C4-2B (cell line): ENCODE data around the gene EPHA1.

ENCODE experiments used
- H3K27ac ChIP-seq: fragments of 450-650 bp; 2 replicates; pipeline ENCODE4 v1.5.1; 2017
- ZFX ChIP-seq: fragments of 450-650 bp; IDR thresholded peaks from 2 replicates; pipeline ENCODE4 v1.6.1; 2017
- TF ChIP-seq, protein P1 (sequence below): fragments of 450-650 bp; conservative IDR thresholded peaks from 2 replicates; pipeline ENCODE4 v1.5.1; 2017; ENCODE audit warnings: mild to moderate bottlenecking

The EPHA1 gene

DNA sequence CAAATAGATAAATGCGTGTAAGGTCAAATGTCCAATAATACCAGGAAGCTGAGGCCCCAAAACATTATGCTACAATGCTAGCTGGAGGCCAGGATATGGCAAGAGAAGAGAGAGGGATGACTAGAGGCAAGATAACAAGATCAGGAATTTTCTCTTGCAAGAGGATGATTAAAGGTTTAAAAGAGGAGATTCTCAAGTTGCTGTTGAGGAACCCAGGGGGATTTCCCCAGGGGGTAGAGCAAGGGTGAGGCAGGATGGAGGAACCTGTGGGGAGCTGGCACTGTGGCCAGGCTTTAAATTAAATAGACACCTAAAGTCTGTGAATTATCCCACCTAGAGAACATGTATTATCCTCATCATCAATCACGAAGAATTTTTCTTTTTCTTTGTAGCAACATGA, 31.2 kb upstream of the EPHA1 start:
- no peak for TF ChIP-seq ZFX
- TF ChIP-seq, protein P1, sequence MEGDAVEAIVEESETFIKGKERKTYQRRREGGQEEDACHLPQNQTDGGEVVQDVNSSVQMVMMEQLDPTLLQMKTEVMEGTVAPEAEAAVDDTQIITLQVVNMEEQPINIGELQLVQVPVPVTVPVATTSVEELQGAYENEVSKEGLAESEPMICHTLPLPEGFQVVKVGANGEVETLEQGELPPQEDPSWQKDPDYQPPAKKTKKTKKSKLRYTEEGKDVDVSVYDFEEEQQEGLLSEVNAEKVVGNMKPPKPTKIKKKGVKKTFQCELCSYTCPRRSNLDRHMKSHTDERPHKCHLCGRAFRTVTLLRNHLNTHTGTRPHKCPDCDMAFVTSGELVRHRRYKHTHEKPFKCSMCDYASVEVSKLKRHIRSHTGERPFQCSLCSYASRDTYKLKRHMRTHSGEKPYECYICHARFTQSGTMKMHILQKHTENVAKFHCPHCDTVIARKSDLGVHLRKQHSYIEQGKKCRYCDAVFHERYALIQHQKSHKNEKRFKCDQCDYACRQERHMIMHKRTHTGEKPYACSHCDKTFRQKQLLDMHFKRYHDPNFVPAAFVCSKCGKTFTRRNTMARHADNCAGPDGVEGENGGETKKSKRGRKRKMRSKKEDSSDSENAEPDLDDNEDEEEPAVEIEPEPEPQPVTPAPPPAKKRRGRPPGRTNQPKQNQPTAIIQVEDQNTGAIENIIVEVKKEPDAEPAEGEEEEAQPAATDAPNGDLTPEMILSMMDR: no peak
- no peak overlapping the region for H3K27ac ChIP-seq

DNA sequence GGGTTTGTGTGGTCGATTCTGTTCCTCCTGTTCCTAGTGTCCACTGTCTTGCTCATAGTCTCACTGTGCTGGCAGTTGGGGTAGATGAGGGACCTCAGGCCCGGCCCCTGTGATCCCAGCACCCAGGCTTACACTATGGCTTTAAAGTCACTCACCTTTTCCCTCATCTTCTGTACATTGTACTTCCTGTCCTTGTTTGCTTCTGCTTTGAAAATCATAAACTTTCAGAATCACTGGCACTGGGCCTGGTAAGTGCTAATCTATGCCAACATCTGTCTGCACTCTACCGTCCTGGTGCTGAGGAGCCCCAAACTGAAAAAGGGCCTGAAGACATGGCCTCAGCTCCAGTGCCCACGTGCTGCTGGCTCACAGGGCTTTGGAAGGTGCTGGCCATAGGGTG, 28.9 kb upstream of the EPHA1 start:
- no peak overlapping the region for H3K27ac ChIP-seq
- TF ChIP-seq, protein P1: no peak
- no peak for TF ChIP-seq ZFX

DNA sequence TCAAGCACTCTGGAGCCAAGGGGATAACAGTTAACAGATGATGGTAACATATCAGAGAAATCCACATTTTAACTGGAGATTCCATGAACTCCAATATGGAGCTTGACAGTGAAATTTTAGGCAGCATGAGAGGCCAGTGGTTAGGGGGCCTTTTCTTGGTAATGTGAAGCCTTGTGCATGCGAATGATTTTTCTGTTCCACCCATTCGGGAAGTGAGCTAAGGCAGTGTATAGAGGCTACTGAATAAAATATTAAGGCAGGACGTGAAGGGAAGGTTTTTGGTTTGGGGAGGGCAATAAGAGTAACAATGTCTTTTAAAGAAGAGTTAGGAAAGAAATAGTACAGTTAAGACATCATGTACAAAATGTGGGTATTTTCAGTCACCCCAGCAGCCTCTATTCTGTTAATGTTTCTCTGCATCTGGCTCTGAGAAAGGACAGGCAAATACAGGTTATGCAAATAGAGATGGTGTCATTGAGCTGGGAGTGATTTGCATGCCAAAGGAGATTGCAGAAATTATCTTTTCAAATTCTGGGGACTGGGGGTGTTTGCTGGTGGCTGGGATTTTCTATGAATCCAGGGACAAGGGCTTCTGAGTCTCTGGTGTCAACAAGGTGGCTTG, 27.8 kb upstream of the EPHA1 start:
- H3K27ac ChIP-seq: no peak overlapping the region
- TF ChIP-seq, protein P1: no peak
- TF ChIP-seq ZFX: no peak

DNA sequence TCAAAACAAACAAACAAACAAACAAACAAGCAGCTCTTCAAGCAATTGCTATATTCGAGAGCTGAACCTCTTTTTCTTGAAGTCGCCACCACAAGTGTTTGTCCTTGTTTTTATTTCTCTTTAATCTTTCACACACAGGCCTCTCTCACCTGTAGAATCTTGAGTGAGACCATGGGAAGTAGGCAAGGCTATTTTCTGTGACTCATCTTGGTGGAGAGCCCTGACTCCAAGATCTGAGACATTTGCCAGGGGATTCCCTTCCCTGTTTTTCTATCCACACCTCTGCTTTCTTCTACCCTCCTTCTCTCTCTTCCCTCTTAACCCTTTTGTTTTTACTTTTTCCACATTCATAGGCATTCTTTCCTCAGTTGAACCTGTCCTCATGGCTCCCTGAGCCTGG, 26.6 kb upstream of the EPHA1 start:
- no peak for TF ChIP-seq ZFX
- TF ChIP-seq, protein P1: no peak
- H3K27ac ChIP-seq: peak overlapping the region; percentile 8; the same call in 1 of the 2 replicates

DNA sequence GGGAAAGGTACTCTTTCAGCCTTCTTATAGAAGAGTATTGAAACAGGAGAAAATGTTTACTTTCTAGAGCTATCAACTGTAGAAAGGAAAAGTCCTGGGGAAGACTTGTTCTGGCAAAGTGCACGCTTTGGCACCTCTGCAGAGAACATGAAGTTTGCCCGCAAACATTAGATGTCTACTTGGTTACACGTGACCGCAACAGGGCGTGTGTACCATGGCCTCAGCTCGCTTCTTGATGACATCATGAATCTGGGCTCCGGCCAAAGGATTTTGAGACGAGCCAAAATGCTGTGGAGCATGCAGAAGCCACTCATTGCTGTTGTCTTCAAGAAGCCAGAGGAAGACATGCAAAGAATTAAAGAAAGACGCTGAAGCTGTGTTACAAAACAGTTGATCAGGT, 26.0 kb upstream of the EPHA1 start:
- peak overlapping the region; percentile 8; the same call in 1 of the 2 replicates for H3K27ac ChIP-seq
- no peak for TF ChIP-seq ZFX
- TF ChIP-seq, protein P1: no peak

DNA sequence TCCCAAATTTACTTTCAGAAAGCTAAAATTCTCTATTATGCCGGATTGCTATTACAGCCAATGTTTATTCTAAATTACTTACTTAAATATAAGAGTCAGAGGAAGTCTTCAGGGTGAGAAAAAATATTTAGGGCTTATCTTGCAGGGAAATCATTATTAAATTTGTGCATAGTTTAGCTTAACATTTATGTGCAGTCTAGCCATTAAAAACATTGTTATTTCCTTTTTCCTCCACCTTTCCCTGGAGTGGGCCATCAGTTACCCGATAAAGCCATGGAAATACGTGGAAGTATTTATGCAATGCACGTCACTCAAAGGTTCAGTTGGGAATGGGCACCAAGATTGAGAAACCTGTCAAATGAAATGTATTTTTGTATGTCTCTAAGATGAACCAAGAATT, 25.1 kb upstream of the EPHA1 start:
- no peak for TF ChIP-seq ZFX
- no peak overlapping the region for H3K27ac ChIP-seq

DNA sequence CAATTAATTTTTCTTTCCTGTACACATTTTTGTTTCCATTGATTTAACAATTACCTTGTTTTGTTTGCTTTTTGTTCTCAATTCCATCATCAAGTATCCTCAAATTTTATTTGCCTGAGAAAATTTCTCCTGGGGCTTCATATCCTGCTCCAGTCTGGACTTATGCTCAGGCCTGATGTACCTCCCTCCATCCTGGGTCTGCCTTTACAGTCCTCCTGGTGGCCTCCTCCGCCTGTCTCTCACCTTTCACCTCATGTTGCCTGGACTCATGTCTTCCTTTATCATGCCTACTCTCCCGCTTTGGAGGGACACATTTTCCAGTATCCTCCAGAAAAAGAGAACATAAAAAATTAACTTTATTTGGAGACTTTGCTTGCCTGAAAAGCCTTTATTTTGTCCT, 22.5 kb upstream of the EPHA1 start:
- TF ChIP-seq, protein P1: no peak
- no peak for TF ChIP-seq ZFX
- no peak overlapping the region for H3K27ac ChIP-seq
